HCT116 (cell line): ENCODE results near the gene BRD2. TPM values are rescaled to one million over a fixed set of nuclear protein-coding genes. Genes with fewer than 3 reads are reported as not detected.

ENCODE experiments used
- ATAC-seq: fragments of 200-7000 bp; cut with Tn5 transposase; 2 replicates; pipeline ENCODE4 v1.9.1; 2020; ENCODE audit warnings: mild to moderate bottlenecking, moderate library complexity
- BruUV-seq: library from RNA; stranded (reverse); fragments of 400-500 nt; replicated peaks from 2 replicates; lab custom pipeline; 2021; lab: Mats Ljungman, UMichigan
- CTCF ChIA-PET: fragments of 300-600 bp; sonication (Branson Sonifier 250); formaldehyde crosslinking; loops from one replicate; lab custom pipeline; 2021; ENCODE audit warnings: antibody characterized with exemption; lab: Charles Lee
- POLR2A ChIA-PET: fragments of 300-600, 350-600 bp; sonication (Branson Sonifier 250); formaldehyde crosslinking; loops from one replicate; lab custom pipeline; 2021; ENCODE audit warnings: antibody characterized with exemption; lab: Charles Lee
- RAD21 ChIA-PET, 2 experiments: fragments of 300-600 bp; sonication (Branson Sonifier 250); formaldehyde crosslinking; loops; one replicate each; lab custom pipeline; 2023; ENCODE audit warnings: low total read pairs in 2 of 2; ENCODE audit not compliant: uncharacterized antibody in 2 of 2, unreplicated experiment in 2 of 2, low non-redundant PET in 1 of 2; lab: Charles Lee
- DNase-seq: peaks from one replicate; pipeline ENCODE4 v3.0.0-alpha.2; 2010; ENCODE audit warnings: low read depth, low spot score
- H2AFZ ChIP-seq: fragments of 200-600 bp; shearing (Covaris generic), sonication (generic); 2 replicates; pipeline ENCODE4 v1.6.1; 2017; ENCODE audit warnings: low read depth, mixed run types, mixed read lengths, antibody characterized with exemption, low read length; ENCODE audit not compliant: poor library complexity, severe bottlenecking
- H3K27ac ChIP-seq: 2 replicates; pipeline ENCODE4 v1.5.1; 2012; ENCODE audit warnings: low read depth, low read length
- H3K27me3 ChIP-seq: fragments of 200-600 bp; sonication (generic); 2 replicates; pipeline ENCODE4 v1.6.1; 2016; ENCODE audit warnings: mixed run types, low read length, mixed read lengths; ENCODE audit not compliant: insufficient read depth
- H3K36me3 ChIP-seq, 2 experiments: fragments of 200-500 bp in 1 of 2; fragments of 200-600 bp in 1 of 2; sonication (Bioruptor generic) in 1 of 2; sonication (generic) in 1 of 2; 2 replicates each; pipeline versions ENCODE4 v1.5.1 to v1.6.1; 2014 to 2016; ENCODE audit warnings: low read length in 2 of 2, inconsistent platforms in 1 of 2, mixed read lengths in 1 of 2, mixed run types in 1 of 2; ENCODE audit not compliant: insufficient read depth in 2 of 2, control insufficient read depth in 1 of 2
- H3K4me1 ChIP-seq, 2 experiments: fragments of 200-600 bp in 1 of 2; sonication (generic) in 1 of 2; 2 replicates each; pipeline versions ENCODE4 v1.5.1 to v1.6.1; 2012 to 2017; ENCODE audit warnings: low read length in 2 of 2, inconsistent platforms in 1 of 2, mild to moderate bottlenecking in 1 of 2, mixed read lengths in 1 of 2, mixed run types in 1 of 2, moderate library complexity in 1 of 2; ENCODE audit not compliant: insufficient read depth in 2 of 2, control insufficient read depth in 1 of 2
- H3K4me2 ChIP-seq: fragments of 200-600 bp; sonication (generic); 2 replicates; pipeline ENCODE4 v1.6.1; 2017; ENCODE audit warnings: mixed run types, low read length, mixed read lengths
- H3K4me3 ChIP-seq, 2 experiments: fragments of 200-600 bp in 1 of 2; sonication (generic) in 1 of 2; replicated peaks in 1 of 2; 2 replicates each; pipeline ENCODE4 v1.5.1; 2011 to 2016; ENCODE audit warnings: low read length in 2 of 2, control low read depth in 1 of 2, low read depth in 1 of 2, mild to moderate bottlenecking in 1 of 2, mixed read lengths in 1 of 2, mixed run types in 1 of 2
- H3K79me2 ChIP-seq: fragments of 200-600 bp; sonication (generic); 2 replicates; pipeline ENCODE4 v1.6.1; 2017; ENCODE audit warnings: mild to moderate bottlenecking, mixed run types, low read length, moderate library complexity, mixed read lengths; ENCODE audit not compliant: insufficient read depth
- H3K9ac ChIP-seq: fragments of 200-600 bp; sonication (generic); 2 replicates; pipeline ENCODE4 v1.6.1; 2016; ENCODE audit warnings: low read length, mixed read lengths
- H3K9me2 ChIP-seq: fragments of 200-600 bp; sonication (generic), shearing (Covaris generic); 2 replicates; pipeline ENCODE4 v1.6.1; 2017; ENCODE audit warnings: mixed run types, mild to moderate bottlenecking, moderate library complexity; ENCODE audit not compliant: insufficient read depth
- H3K9me3 ChIP-seq, 2 experiments: fragments of 200-500 bp in 1 of 2; fragments of 200-600 bp in 1 of 2; sonication (Bioruptor generic) in 1 of 2; sonication (generic) in 1 of 2; 2 replicates each; pipeline ENCODE4 v1.6.1; 2014 to 2017; ENCODE audit warnings: low read length in 2 of 2, mixed read lengths in 2 of 2, inconsistent platforms in 1 of 2, low read depth in 1 of 2, mild to moderate bottlenecking in 1 of 2, mixed run types in 1 of 2, moderate library complexity in 1 of 2; ENCODE audit not compliant: control insufficient read depth in 1 of 2, insufficient read depth in 1 of 2
- H4K20me1 ChIP-seq: fragments of 200-600 bp; sonication (generic), shearing (Covaris generic); 2 replicates; pipeline ENCODE4 v1.6.1; 2017; ENCODE audit warnings: mixed run types, mild to moderate bottlenecking, moderate library complexity; ENCODE audit not compliant: insufficient read depth
- CBX3 ChIP-seq: IDR thresholded peaks from 2 replicates; pipeline ENCODE4 v1.6.1; 2012; ENCODE audit warnings: low read depth
- CEBPB ChIP-seq: IDR thresholded peaks from 2 replicates; pipeline ENCODE4 v1.6.1; 2012; ENCODE audit warnings: low read depth
- EGR1 ChIP-seq: IDR thresholded peaks from 2 replicates; pipeline ENCODE4 v1.6.1; 2012; ENCODE audit warnings: low read depth
- ELF1 ChIP-seq: IDR thresholded peaks from 2 replicates; pipeline ENCODE4 v1.6.1; 2012; ENCODE audit warnings: low read depth, borderline replicate concordance
- EZH2 ChIP-seq: fragments of 200-600 bp; sonication (generic); IDR thresholded peaks from 2 replicates; pipeline ENCODE4 v1.6.1; 2017; ENCODE audit warnings: antibody characterized with exemption, mixed run types
- FOSL1 ChIP-seq: IDR thresholded peaks from 2 replicates; pipeline ENCODE4 v1.6.1; 2012; ENCODE audit warnings: low read depth
- JUND ChIP-seq: IDR thresholded peaks from 2 replicates; pipeline ENCODE4 v1.6.1; 2012
- POLR2A ChIP-seq: IDR thresholded peaks from 2 replicates; pipeline ENCODE4 v1.7.0; 2011; ENCODE audit warnings: borderline replicate concordance; ENCODE audit not compliant: insufficient read depth, insufficient read length; ENCODE audit errors: extremely low read depth
- POLR2AphosphoS5 ChIP-seq: IDR thresholded peaks from 2 replicates; pipeline ENCODE4 v1.6.1; 2011; ENCODE audit warnings: mild to moderate bottlenecking, low read depth, low read length, moderate library complexity
- RAD21 ChIP-seq: IDR thresholded peaks from 2 replicates; pipeline ENCODE4 v1.6.1; 2012; ENCODE audit warnings: low read depth, mild to moderate bottlenecking
- SIN3A ChIP-seq: IDR thresholded peaks from 2 replicates; pipeline ENCODE4 v1.6.1; 2012; ENCODE audit warnings: low read depth
- TCF7L2 ChIP-seq: IDR thresholded peaks from 2 replicates; pipeline ENCODE4 v1.7.0; 2011; ENCODE audit warnings: borderline replicate concordance, inconsistent platforms; ENCODE audit not compliant: insufficient read depth, insufficient read length; ENCODE audit errors: extremely low read depth
- ZNF274 ChIP-seq: fragments of 200-500 bp; sonication (Bioruptor generic); IDR thresholded peaks from 2 replicates; pipeline ENCODE4 v1.6.1; 2014; ENCODE audit warnings: mild to moderate bottlenecking, low read depth, low read length, inconsistent platforms
- intact Hi-C: fragments of 100-400 bp; cut with micrococcal nuclease; formaldehyde crosslinking; loops from 2 replicates; pipeline ENCODE4 v1.10.0; 2022
- total RNA-seq: library from RNA; stranded (reverse); gene quantifications from one replicate; pipeline ENCODE4 v1.2.1, GENCODE V29; 2021; ENCODE audit not compliant: unreplicated experiment
- TF ChIP-seq, protein P1 (sequence below), 3 experiments: fragments of 200-600 bp in 1 of 3; sonication (generic) in 1 of 3; IDR thresholded peaks in 2 of 3; conservative IDR thresholded peaks in 1 of 3; 2 replicates each; pipeline ENCODE4 v1.5.1; 2012 to 2017; ENCODE audit warnings: low read depth in 2 of 3, low read length in 2 of 3, antibody characterized with exemption in 1 of 3, borderline replicate concordance in 1 of 3, control low read depth in 1 of 3, mild to moderate bottlenecking in 1 of 3, mixed read lengths in 1 of 3, mixed run types in 1 of 3, moderate library complexity in 1 of 3; ENCODE audit not compliant: insufficient read depth in 1 of 3
- TF ChIP-seq, protein P2 (sequence below): IDR thresholded peaks from 2 replicates; pipeline ENCODE4 v1.6.1; 2012
- TF ChIP-seq, protein P3 (sequence below): IDR thresholded peaks from 2 replicates; pipeline ENCODE4 v1.6.1; 2012

BRD2 gene
- total RNA-seq, 1 experiment from 2014 or later = 260 TPM

DNA sequence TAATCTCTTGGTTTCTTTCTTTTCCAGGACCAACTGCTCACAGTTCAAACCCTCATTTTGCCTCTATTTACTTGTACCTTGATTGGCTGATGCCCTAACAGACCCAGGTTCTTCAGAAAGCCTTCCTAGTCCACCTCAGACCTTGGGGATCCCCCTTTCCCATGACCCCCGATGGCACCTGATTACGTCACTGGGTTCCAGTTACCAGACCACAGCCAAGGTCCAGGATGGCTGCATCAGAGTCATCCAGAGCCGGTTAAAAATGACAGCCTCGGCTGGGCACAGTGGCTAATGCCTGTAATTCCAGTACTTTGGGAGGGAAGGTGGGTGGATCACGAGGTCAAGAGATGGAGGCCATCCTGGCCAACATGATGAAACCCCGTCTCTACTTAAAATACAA, 36.5 kb downstream of the BRD2 start:
- H3K27ac ChIP-seq = no peak overlapping the region
- no peak overlapping the region for H3K4me3 ChIP-seq
- peaks cover 0 to 5% of the 10 kb centered on the region in 2 experiments; a peak in 1 of 4 replicates for H3K4me1 ChIP-seq
- no peaks in the 10 kb centered on the region for H3K27me3 ChIP-seq
- no peak overlapping the region for H3K9ac ChIP-seq
- ChIA-PET POLR2A (no interaction called here), RAD21 (no interaction called here), CTCF (no interaction called here)
- TF ChIP-seq CEBPB (no peak), EGR1 (no peak), EZH2 (no peak), TCF7L2 (no peak), POLR2A (no peak), RAD21 (no peak), FOSL1 (no peak), CBX3 (no peak), SIN3A (no peak), ELF1 (no peak), ZNF274 (no peak), POLR2AphosphoS5 (no peak), JUND (no peak)
- TF ChIP-seq, protein P1, sequence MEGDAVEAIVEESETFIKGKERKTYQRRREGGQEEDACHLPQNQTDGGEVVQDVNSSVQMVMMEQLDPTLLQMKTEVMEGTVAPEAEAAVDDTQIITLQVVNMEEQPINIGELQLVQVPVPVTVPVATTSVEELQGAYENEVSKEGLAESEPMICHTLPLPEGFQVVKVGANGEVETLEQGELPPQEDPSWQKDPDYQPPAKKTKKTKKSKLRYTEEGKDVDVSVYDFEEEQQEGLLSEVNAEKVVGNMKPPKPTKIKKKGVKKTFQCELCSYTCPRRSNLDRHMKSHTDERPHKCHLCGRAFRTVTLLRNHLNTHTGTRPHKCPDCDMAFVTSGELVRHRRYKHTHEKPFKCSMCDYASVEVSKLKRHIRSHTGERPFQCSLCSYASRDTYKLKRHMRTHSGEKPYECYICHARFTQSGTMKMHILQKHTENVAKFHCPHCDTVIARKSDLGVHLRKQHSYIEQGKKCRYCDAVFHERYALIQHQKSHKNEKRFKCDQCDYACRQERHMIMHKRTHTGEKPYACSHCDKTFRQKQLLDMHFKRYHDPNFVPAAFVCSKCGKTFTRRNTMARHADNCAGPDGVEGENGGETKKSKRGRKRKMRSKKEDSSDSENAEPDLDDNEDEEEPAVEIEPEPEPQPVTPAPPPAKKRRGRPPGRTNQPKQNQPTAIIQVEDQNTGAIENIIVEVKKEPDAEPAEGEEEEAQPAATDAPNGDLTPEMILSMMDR (IDR thresholded peaks at IDR 0.05 in 2 of 3, conservative IDR thresholded peaks at IDR 0.05 in 1 of 3; ENCODE audit: borderline replicate concordance in 1 of 3, insufficient read depth in 1 of 3, low read depth in 2 of 3, low read length in 2 of 3) = no peak
- TF ChIP-seq, protein P2, sequence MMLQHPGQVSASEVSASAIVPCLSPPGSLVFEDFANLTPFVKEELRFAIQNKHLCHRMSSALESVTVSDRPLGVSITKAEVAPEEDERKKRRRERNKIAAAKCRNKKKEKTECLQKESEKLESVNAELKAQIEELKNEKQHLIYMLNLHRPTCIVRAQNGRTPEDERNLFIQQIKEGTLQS = no peak
- TF ChIP-seq, protein P3, sequence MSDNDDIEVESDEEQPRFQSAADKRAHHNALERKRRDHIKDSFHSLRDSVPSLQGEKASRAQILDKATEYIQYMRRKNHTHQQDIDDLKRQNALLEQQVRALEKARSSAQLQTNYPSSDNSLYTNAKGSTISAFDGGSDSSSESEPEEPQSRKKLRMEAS = no peak
- H3K79me2 ChIP-seq = no peaks in the 10 kb centered on the region
- H3K36me3 ChIP-seq = no peaks in the 10 kb centered on the region
- no TSS peak for BruUV-seq
- H3K4me2 ChIP-seq = no peak overlapping the region
- intact Hi-C loops = no loop called here
- no peaks in the 10 kb centered on the region for H4K20me1 ChIP-seq
- ATAC-seq = no peak
- no peak overlapping the region for H2AFZ ChIP-seq
- H3K9me2 ChIP-seq = no peaks in the 10 kb centered on the region
- DNase-seq = no peak
- H3K9me3 ChIP-seq = no peaks in the 10 kb centered on the region
